Endothelial cell of umbilical vein (primary cell): ENCODE results near the gene THNSL1. TPM values are rescaled to one million over a fixed set of nuclear protein-coding genes. Genes with fewer than 3 reads are reported as not detected.

Source experiments
- BruUV-seq: library from RNA; stranded (reverse); fragments of 400-500 nt; replicated peaks from 2 replicates; lab custom pipeline; 2021; lab: Mats Ljungman, UMichigan
- CTCF ChIA-PET: fragments of 300-600, 350-600 bp; sonication (Branson Sonifier 250); formaldehyde crosslinking; loops from one replicate; lab custom pipeline; 2021; ENCODE audit warnings: antibody characterized with exemption, inconsistent platforms; lab: Charles Lee
- POLR2A ChIA-PET: fragments of 300-600, 350-600 bp; sonication (Branson Sonifier 250); formaldehyde crosslinking; loops from one replicate; lab custom pipeline; 2021; ENCODE audit warnings: antibody characterized with exemption, inconsistent platforms; lab: Charles Lee
- DNase-seq: peaks from one replicate; pipeline ENCODE4 v3.0.0-alpha.2; 2011; ENCODE audit warnings: low read depth, low spot score
- FAIRE-seq: peaks from 2 replicates; lab custom pipeline; 2011; peaks lifted over from hg19 to GRCh38; lab: Jason Lieb, UNC
- H2AFZ ChIP-seq: 2 replicates; pipeline ENCODE4 v1.6.0; 2012; ENCODE audit warnings: low read depth, low read length, control low read depth, inconsistent platforms
- H3K27ac ChIP-seq: 2 replicates; pipeline ENCODE4 v1.5.1; 2011; ENCODE audit warnings: low read depth, mild to moderate bottlenecking, control low read depth, low read length, moderate library complexity; ENCODE audit not compliant: insufficient read depth
- H3K27me3 ChIP-seq, 2 experiments: 2 replicates each; pipeline versions ENCODE4 v1.6.0 to v1.6.1; 2011; ENCODE audit warnings: low read length in 2 of 2, mixed read lengths in 1 of 2; ENCODE audit not compliant: control insufficient read depth in 2 of 2, insufficient read depth in 2 of 2
- H3K36me3 ChIP-seq, 2 experiments: 2 replicates in 1 of 2; 3 replicates in 1 of 2; pipeline ENCODE4 v1.5.1; 2011; ENCODE audit warnings: low read length in 2 of 2, mild to moderate bottlenecking in 1 of 2, moderate library complexity in 1 of 2; ENCODE audit not compliant: control insufficient read depth in 2 of 2, insufficient read depth in 2 of 2; ENCODE audit errors: extremely low read depth in 1 of 2
- H3K4me1 ChIP-seq: 3 replicates; pipeline ENCODE4 v1.5.1; 2011; ENCODE audit warnings: mild to moderate bottlenecking, low read length; ENCODE audit not compliant: control insufficient read depth, insufficient read depth; ENCODE audit errors: extremely low read depth
- H3K4me2 ChIP-seq: 2 replicates; pipeline ENCODE4 v1.6.1; 2011; ENCODE audit warnings: low read length, control low read depth, mixed read lengths; ENCODE audit not compliant: insufficient read depth
- H3K4me3 ChIP-seq, 3 experiments: fragments of 200-600 bp in 1 of 3; sonication (generic), shearing (Covaris generic) in 1 of 3; replicated peaks in 1 of 3; 2 replicates each; pipeline ENCODE4 v1.5.1; 2011 to 2016; ENCODE audit warnings: control low read depth in 3 of 3, low read length in 3 of 3, mild to moderate bottlenecking in 2 of 3, inconsistent platforms in 1 of 3, low read depth in 1 of 3, moderate library complexity in 1 of 3; ENCODE audit not compliant: insufficient read depth in 1 of 3
- H3K79me2 ChIP-seq: 2 replicates; pipeline ENCODE4 v1.6.0; 2012; ENCODE audit warnings: low read length, inconsistent platforms; ENCODE audit not compliant: control insufficient read depth, insufficient read depth
- H3K9ac ChIP-seq: replicated peaks from 2 replicates; pipeline ENCODE3; 2011; ENCODE audit warnings: low read length, control low read depth; ENCODE audit not compliant: insufficient read depth; ENCODE audit errors: extremely low read depth
- H3K9me1 ChIP-seq: replicated peaks from 3 replicates; pipeline ENCODE4 v1.6.0; 2011; ENCODE audit warnings: mild to moderate bottlenecking, low read length; ENCODE audit not compliant: control insufficient read depth, insufficient read depth; ENCODE audit errors: extremely low read depth
- H3K9me3 ChIP-seq: replicated peaks from 2 replicates; pipeline ENCODE4 v1.5.1; 2012; ENCODE audit warnings: low read length, inconsistent platforms; ENCODE audit not compliant: control insufficient read depth, insufficient read depth
- H4K20me1 ChIP-seq: replicated peaks from 2 replicates; pipeline ENCODE3; 2011; ENCODE audit warnings: mild to moderate bottlenecking, low read length; ENCODE audit not compliant: control insufficient read depth, insufficient read depth; ENCODE audit errors: extremely low read depth
- EZH2 ChIP-seq: IDR thresholded peaks from 2 replicates; pipeline ENCODE4 v1.6.1; 2012; ENCODE audit warnings: borderline replicate concordance, low read depth, mild to moderate bottlenecking, moderate library complexity, low read length, inconsistent platforms; ENCODE audit not compliant: severe bottlenecking
- FOS ChIP-seq: IDR thresholded peaks from 2 replicates; pipeline ENCODE4 v1.6.1; 2011; ENCODE audit warnings: mild to moderate bottlenecking, low read length, moderate library complexity, borderline replicate concordance; ENCODE audit not compliant: insufficient read depth
- GATA2 ChIP-seq: IDR thresholded peaks from 2 replicates; pipeline ENCODE4 v1.7.0; 2011; ENCODE audit warnings: low read depth, mild to moderate bottlenecking, moderate library complexity, mixed read lengths, low read length; ENCODE audit not compliant: insufficient read length, insufficient read depth
- JUN ChIP-seq: IDR thresholded peaks from 2 replicates; pipeline ENCODE4 v1.6.1; 2011; ENCODE audit warnings: borderline replicate concordance, low read depth; ENCODE audit not compliant: insufficient read length, insufficient read depth
- MYC ChIP-seq: IDR thresholded peaks from one replicate; pipeline ENCODE4 v1.6.1; 2011; ENCODE audit warnings: mild to moderate bottlenecking, low read depth, low read length
- POLR2A ChIP-seq: IDR thresholded peaks from 2 replicates; pipeline ENCODE4 v1.6.1; 2012; ENCODE audit warnings: low read depth, mild to moderate bottlenecking, control low read depth, low read length
- POLR2AphosphoS5 ChIP-seq: IDR thresholded peaks from 2 replicates; pipeline ENCODE4 v1.6.1; 2012; ENCODE audit warnings: low read depth, mild to moderate bottlenecking, control low read depth, low read length, moderate library complexity; ENCODE audit not compliant: insufficient read depth
- dilution Hi-C: fragments of 300-500 bp; cut with MboI; formaldehyde crosslinking; loops from one replicate; pipeline ENCODE4 v1.15.0; 2019; ENCODE audit warnings: low sequenced_read_pairs; ENCODE audit not compliant: extremely low pct_ligation_motif_present
- intact Hi-C: fragments of 100-400 bp; cut with micrococcal nuclease; formaldehyde crosslinking; loops from one replicate; pipeline ENCODE4 v1.10.0; 2022
- polyA plus RNA-seq, 4 experiments: library from polyadenylated mRNA; depleted of rRNA in 3 of 4; stranded (reverse) in 3 of 4; unstranded in 1 of 4; fragments of >200 nt; gene quantifications; 2 replicates each; pipeline versions ENCODE4 v1.2.1 to v1.2.3, GENCODE V29; 2011 to 2012; ENCODE audit warnings: missing spikeins in 1 of 4
- total RNA-seq: library from RNA; stranded (reverse); gene quantifications from 2 replicates; pipeline ENCODE4 v1.2.3, GENCODE V29; 2021
- TF ChIP-seq, protein P1 (sequence below): IDR thresholded peaks from 2 replicates; pipeline ENCODE4 v1.6.1; 2011; ENCODE audit not compliant: insufficient read depth, insufficient read length
- TF ChIP-seq, protein P2 (sequence below), 2 donors: IDR thresholded peaks; 1 replicate in 1 of 2; 2 replicates in 1 of 2; pipeline ENCODE4 v1.5.1; 2011; ENCODE audit warnings: low read length in 2 of 2, mild to moderate bottlenecking in 2 of 2, moderate library complexity in 2 of 2, control low read depth in 1 of 2, inconsistent platforms in 1 of 2, low read depth in 1 of 2; ENCODE audit not compliant: insufficient read depth in 1 of 2; ENCODE audit errors: extremely low read depth in 1 of 2

Gene THNSL1
- total and polyA plus RNA-seq, 2 donors (not counting 3 experiments of a cell fraction or from before 2014, with no cell fraction given), result 0.52 to 2.1 TPM

DNA sequence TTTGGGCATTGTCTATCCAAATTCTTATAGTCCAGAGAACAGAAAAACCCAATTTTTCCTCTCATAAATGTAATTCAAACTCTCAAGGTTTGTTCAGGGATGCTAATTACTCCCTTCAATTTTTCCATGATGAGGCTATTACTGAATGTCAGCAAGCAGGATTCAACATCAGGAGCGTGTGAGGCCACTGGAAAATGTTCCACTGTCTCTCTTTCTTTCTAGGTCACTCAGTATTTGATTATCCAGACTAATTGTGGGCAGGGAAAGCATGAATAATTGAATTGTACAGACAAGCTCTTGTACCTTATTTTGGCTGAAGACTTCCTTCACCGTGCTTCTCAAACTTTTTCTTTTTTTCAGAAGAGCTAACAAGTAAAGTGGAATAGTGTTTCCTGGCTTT is 30.7 kb downstream of the THNSL1 start:
- DNase-seq, result no peak
- dilution Hi-C loops, result no loop called here
- CTCF ChIA-PET, result interaction anchor here (6.7 kb wide), 1 partner anchor 34 kb away, joined by 34 read pairs; no protein-coding TSS in a partner anchor

DNA sequence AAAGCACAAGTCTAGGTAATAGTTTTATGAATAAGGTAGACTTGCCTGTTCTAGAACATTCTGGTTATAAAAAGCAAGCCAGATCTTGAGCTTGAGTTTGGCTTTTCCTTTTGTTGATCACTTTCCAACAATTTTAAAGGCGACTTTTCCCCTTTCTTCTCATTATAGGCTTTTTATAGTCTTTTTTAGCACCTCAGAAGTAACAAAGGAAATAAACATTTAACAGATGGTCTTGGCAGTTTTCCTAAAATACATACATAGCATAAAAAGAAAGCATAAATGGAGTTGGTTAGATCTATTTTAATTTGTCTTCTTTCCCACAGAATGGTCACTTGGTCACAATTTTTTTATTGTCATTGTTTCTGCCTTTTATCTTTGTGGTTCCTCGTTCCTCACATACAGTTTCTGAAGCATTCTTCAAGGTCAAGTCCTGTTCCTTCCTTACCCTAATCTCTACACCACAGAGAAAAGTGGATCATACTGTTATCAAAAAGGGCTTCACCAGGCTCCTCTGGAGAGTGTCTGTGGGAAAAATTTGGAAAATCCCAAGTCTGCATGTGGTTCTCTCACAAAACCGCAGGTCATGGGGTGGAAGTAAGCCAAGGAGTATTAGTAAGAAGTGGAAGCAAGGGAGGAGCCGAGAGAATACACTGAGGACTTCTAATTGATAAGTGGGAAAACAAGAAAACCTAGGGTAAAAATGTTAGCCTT is 31.3 kb downstream of the THNSL1 start:
- Histone ChIP-seq H3K4me3 (no peak overlapping the region), H3K4me1 (peaks cover 2% of the 10 kb centered on the region), H3K4me2 (no peak overlapping the region), H4K20me1 (no peaks in the 10 kb centered on the region), H3K79me2 (no peaks in the 10 kb centered on the region), H2AFZ (peak overlapping the region; percentile 20), H3K27me3 (no peaks in the 10 kb centered on the region), H3K36me3 (no peaks in the 10 kb centered on the region), H3K9me1 (no peaks in the 10 kb centered on the region), H3K27ac (no peak overlapping the region), H3K9ac (no peak overlapping the region), H3K9me3 (no peaks in the 10 kb centered on the region)
- ChIA-PET POLR2A (no interaction called here), CTCF (interaction anchor here (6.7 kb wide), 1 partner anchor 33 kb away, joined by 34 read pairs; no protein-coding TSS in a partner anchor)
- BruUV-seq, result no TSS peak
- dilution Hi-C loops, result no loop called here
- intact Hi-C loops, result no loop called here
- peak; percentile 46 for DNase-seq
- no peak for TF ChIP-seq JUN
- no peak for TF ChIP-seq POLR2A
- TF ChIP-seq, protein P1, sequence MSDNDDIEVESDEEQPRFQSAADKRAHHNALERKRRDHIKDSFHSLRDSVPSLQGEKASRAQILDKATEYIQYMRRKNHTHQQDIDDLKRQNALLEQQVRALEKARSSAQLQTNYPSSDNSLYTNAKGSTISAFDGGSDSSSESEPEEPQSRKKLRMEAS, result no peak
- no peak for TF ChIP-seq MYC
- no peak for TF ChIP-seq EZH2
- TF ChIP-seq POLR2AphosphoS5, result no peak
- TF ChIP-seq GATA2, result no peak
- TF ChIP-seq FOS, result no peak
- TF ChIP-seq, protein P2, sequence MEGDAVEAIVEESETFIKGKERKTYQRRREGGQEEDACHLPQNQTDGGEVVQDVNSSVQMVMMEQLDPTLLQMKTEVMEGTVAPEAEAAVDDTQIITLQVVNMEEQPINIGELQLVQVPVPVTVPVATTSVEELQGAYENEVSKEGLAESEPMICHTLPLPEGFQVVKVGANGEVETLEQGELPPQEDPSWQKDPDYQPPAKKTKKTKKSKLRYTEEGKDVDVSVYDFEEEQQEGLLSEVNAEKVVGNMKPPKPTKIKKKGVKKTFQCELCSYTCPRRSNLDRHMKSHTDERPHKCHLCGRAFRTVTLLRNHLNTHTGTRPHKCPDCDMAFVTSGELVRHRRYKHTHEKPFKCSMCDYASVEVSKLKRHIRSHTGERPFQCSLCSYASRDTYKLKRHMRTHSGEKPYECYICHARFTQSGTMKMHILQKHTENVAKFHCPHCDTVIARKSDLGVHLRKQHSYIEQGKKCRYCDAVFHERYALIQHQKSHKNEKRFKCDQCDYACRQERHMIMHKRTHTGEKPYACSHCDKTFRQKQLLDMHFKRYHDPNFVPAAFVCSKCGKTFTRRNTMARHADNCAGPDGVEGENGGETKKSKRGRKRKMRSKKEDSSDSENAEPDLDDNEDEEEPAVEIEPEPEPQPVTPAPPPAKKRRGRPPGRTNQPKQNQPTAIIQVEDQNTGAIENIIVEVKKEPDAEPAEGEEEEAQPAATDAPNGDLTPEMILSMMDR (IDR thresholded peaks at IDR 0.05; ENCODE audit: extremely low read depth in 1 of 2, insufficient read depth in 1 of 2, low read depth in 1 of 2, low read length in 2 of 2), result no peak
- FAIRE-seq, result no peak

More for the DNA sequence above, 30.7 kb downstream of the THNSL1 start:
- no peak for TF ChIP-seq GATA2
- no peak overlapping the region for H3K4me3 ChIP-seq
- peaks cover 2% of the 10 kb centered on the region for H3K4me1 ChIP-seq
- no peaks in the 10 kb centered on the region for H3K9me3 ChIP-seq
- no peaks in the 10 kb centered on the region for H3K9me1 ChIP-seq
- POLR2A ChIA-PET, result no interaction called here
- no peak for FAIRE-seq
- no peak overlapping the region for H3K4me2 ChIP-seq
- H3K36me3 ChIP-seq, result no peaks in the 10 kb centered on the region
- no TSS peak for BruUV-seq
- no peaks in the 10 kb centered on the region for H3K27me3 ChIP-seq
- no peaks in the 10 kb centered on the region for H3K79me2 ChIP-seq
- no peaks in the 10 kb centered on the region for H4K20me1 ChIP-seq
- no peak overlapping the region for H3K27ac ChIP-seq
- H3K9ac ChIP-seq, result no peak overlapping the region
- no peak overlapping the region for H2AFZ ChIP-seq
- intact Hi-C loops, result no loop called here
